HG03432 (cell line): ENCODE data around the gene RAD54L.
"Not testable (repeated sequence)": the region's sequence is repeated elsewhere in the genome, so short reads cannot be mapped to it uniquely, and the experiment has no call there.

Source experiments
- ATAC-seq: cut with Tn5 transposase; IDR thresholded peaks from one replicate; pipeline ENCODE4 v1.9.1; 2021; ENCODE audit warnings: mild to moderate bottlenecking, moderate library complexity; ENCODE audit not compliant: unreplicated experiment

Gene RAD54L

GRCh38 chr1:46247436-46248121 lies at the start of gene RAD54L:
Gene RAD54L (plus strand): TSS chr1:46247763. CDS start chr1:46248406, 643 bp downstream.
- peak; percentile 92 for ATAC-seq

DNA sequence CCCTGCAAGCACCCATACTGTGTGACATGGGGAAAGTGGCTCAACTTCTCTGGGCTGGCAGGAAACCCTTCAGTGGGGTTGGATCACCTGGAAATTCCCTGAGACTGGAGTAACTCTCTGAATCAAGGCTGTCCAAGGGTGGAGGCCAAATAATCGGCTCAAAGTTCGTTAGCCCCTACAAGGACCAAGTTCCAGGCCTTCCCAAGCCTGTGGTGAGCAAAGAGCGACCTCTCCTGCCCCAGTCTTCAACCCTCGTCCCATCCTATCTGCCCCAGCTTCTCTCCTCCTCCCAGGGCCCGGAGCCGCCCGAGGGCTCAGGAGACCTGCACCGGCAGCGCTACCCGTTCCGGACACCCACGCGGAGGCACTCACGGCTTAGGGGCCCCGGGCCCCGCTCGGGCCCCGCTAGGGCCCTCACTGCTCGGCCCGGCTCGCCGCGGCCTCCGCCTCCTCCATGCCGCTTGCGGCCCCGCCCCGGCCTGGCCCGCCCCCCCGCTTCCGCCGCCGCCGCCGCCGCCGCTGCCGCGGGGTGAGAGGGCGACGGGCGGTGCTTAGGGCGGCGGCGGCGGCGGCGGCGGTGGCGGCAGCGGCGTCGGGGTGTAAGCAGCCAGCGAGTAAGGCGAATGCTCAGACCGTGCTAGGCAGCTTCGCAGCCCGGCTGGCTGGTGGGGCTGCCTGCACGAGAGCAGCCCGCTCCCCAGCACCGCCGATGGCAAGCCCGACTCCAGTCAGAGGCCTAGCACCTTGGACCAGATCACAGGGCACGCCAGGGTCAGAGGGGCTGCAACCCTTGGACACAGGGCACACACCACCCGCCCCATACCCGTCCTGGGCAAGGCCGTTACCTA lies 49.4 kb upstream of the RAD54L start, which contains the start of gene POMGNT1:
POMGNT1 (minus strand) TSS at position 471 of the 848 bp plus-strand sequence. CDS start 613 bp downstream, outside the sequence.
- ATAC-seq: peak; percentile 93

- ATAC-seq: no peak
Measured at GRCh38 chr1:46199233-46199749, 48.3 kb upstream of the RAD54L start.

- no peak for ATAC-seq
Measured at GRCh38 chr1:46203738-46204405, 43.7 kb upstream of the RAD54L start.

DNA sequence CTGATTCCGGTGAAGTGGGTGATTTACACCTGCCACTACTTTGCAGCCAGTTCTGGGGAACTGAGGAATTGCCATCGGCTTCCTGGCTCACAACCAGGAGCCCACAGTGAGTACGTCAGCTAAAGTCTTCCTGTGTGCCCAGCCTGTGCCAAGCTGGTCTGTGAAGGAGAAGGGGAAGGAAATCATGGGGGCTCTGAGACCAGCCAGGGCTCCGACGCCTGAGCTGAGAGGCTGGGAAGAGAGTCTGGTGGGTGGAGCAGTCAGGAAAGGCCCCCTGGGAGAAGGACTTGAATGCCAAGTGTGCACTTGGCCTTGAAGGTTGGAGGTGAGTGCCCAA lies 43.2 kb upstream of the RAD54L start:
- ATAC-seq: no peak

DNA sequence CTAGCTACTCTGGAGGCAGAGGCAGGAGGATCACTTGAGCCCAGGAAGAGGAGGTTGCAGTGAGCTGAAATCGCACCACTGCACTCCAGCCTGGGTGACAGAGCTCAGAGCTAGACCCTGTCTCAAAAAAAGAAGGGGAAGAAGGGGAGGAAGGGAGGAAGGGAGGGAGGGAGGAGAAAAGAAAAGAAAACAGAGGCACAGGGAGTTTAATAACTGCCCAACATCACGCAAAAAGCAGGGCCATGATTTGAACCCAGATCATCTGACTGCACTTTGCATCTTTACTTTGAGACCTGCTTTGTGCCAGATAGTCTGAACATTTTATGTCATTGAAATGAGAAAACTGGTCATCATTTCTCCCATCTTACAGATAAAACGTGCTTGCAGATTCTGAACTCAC lies 42.4 kb upstream of the RAD54L start:
- ATAC-seq: no peak

DNA sequence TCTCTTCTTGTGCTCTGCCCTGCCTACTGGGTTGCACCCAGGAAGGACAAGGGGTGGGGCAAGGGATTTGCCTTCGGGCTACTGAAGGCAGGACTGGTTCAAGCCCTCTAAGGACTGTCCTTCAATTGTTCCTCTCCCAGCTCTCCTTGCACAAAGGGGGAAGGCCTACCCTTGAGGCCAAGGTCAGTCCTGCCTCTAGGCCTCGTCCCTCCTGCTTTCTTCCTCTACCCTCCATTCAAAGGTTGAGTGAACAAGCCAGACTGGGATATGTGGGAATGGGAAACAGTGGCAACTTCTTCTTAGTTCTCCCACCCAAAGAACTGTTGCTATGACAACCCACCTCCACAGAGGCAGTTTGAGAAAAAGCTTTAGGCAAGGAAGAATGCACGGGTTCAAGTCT lies 41.8 kb upstream of the RAD54L start:
- ATAC-seq: no peak

DNA sequence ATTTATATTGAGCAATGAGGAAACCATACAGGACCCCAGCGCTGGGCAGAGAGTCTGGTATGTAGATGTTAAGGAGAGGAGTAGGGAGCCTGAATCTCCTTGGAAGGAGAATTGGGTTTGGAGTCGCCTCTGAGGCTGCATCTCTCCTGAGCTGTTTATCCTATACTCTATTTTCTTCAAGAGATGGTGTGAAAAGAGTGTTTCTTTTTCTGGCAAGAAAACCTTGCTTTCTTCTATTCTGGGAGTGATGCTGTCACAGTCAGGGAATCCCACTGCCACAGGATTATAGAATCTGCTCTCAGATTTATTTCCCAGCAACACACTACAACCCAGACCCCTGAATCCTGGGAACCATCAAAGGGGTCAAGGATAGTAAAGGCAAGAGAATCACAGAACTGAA lies 41.2 kb upstream of the RAD54L start:
- ATAC-seq: no peak

DNA sequence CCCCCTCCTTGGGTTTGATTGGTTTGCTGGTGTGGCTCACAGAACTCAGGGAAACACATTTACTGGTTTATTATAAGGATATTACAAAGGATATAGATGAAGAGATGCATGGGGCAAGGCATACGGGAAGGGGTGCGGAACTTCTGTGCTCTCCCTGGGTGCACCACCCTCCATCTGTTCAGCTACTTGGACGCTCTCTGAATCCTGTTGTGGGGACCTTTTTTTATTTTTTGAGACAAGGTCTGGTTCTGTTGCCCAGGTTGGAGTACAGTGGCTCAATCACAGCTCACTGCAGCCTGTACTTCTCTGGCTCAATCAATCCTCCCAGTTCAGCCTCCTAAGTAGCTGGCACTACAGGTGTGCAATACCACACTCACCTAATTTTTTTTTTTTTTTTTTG lies 37.0 kb upstream of the RAD54L start:
- ATAC-seq: no peak

GRCh38 chr1:46211051-46211450 lies 36.5 kb upstream of the RAD54L start:
- ATAC-seq: no peak

GRCh38 chr1:46215504-46215903 lies 32.1 kb upstream of the RAD54L start:
- ATAC-seq: no peak

DNA sequence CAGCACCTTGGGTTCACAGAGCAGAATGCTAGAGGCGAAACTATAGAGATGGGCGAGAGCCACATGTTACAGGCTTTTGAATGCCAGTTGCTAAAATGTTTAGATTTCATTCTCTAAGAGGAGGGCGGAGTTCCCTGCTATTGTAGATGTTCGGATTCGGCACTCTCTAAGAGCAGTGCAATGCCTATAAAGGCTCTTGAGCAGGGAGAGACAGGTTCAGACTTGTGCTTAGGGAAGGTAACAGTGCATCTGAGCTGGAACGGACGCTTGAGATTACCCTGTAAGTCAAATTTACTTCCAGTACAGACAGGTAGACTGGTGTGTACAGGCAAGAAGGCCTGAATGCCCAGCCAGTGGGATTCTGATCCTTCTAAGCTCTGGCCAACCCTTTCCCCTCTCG lies 29.1 kb upstream of the RAD54L start:
- no peak for ATAC-seq

- ATAC-seq: no peak
Measured at GRCh38 chr1:46219551-46220520, 27.7 kb upstream of the RAD54L start.

- ATAC-seq: no peak
Measured at GRCh38 chr1:46220808-46221207, 26.8 kb upstream of the RAD54L start.

GRCh38 chr1:46221749-46222148 lies 25.8 kb upstream of the RAD54L start:
- ATAC-seq: no peak

DNA sequence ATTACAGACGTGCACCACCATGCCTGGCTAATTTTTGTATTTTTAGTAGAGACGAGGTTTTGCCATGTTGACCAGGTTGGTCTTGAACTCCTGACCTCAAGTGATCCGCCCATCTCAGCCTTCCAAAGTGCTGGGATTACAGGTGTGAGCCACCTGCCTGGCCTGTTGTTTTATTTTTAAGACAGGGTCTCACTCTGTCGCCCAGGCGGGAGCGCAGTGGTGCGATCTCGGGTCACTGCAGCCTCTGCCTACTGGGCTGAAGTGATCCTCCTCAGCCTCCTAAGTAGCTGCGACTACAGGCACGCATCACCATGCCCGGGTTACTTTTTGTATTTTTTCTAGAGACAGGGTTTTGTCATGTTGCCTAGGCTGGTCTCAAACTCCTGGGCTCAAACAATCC lies 24.5 kb upstream of the RAD54L start:
- peak; percentile 8 for ATAC-seq

DNA sequence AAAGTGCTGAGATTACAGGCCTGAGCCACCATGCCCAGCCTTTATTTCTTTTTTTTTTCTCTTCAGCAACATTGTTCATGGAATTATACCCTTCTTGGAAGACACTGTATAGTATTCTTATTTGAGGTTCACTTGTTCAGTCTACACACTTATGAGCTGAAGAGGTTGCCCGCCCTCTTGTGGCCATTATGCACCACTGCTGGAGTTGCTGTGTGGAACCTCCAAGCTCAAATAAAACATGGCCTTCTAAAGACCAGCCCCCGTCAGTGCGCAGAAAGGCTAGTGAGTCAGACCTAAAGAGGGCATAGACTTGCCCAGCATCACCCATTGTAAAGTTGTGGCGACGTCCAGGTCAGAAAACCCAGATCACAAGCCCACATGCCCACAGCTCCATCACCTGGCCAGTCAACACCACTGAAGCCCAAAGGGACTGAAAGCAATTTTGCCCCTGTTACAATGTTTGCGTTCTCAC lies 24.1 kb upstream of the RAD54L start:
- peak; percentile 77 for ATAC-seq

GRCh38 chr1:46224966-46225365 lies 22.6 kb upstream of the RAD54L start:
- no peak for ATAC-seq

DNA sequence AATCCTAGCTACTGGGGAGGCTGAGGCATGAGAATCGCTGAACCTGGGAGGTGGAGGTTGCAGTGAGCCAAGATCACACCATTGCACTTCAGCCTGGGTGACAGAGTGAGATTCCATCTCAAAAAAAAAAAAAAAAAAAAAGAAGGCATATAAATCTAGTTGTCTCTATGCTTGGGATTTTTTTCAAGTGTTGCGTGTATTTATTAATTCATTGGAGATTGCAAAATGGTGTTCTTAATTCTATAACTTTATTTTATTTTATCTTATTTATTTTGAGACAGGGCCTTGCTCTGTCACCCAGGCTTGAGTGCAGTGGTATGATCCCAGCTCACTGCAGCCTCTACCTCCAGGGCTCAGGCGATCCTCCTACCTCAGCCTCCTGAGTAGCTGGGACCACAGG lies 16.3 kb upstream of the RAD54L start:
- ATAC-seq: not testable (repeated sequence)

DNA sequence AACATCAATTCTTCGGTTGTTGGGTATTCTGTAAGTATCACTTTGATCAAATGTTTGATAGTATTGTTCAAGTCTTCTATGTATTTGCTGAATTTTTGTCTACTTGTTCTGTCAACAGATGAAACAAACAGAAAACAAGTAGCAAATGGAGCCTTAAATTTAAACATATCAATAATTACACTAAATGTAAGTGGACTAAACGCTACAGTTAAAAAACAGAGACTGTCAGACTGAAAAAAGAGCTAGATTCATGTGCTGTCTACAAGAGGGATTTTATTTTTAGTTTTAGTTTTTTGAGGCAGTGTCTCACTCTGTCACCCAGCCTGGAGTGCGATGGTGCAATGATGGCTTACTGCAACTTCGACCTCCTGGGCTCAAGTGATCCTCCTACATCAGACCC lies 10.7 kb upstream of the RAD54L start:
- no peak for ATAC-seq
